Measurements from ENCODE around the gene THADA. TPM values are rescaled to one million over a fixed set of nuclear protein-coding genes. Genes with fewer than 3 reads are reported as not detected.
"Not testable (repeated sequence)": the region's sequence is repeated elsewhere in the genome, so short reads cannot be mapped to it uniquely, and the experiment has no call there.

Gene THADA
- total RNA-seq, 1 donor from 2014 or later, result 40.8 TPM

- ATAC-seq; DNase-seq (ENCODE audit: low spot score); intact Hi-C loops (cut with DNase I): not testable (repeated sequence)
Measured at GRCh38 chr2:43548381-43548780, 47.5 kb downstream of the THADA start.

GRCh38 chr2:43542285-43542933 is 53.4 kb downstream of the THADA start:
- DNase-seq (ENCODE audit: low spot score) (no peak), ATAC-seq (no peak)
- intact Hi-C loops (cut with DNase I), result no loop called here

- intact Hi-C loops (cut with DNase I), result no loop called here
- no peak for ATAC-seq
Measured at GRCh38 chr2:43541165-43541564, 54.7 kb downstream of the THADA start.

GRCh38 chr2:43540021-43540779 is 55.6 kb downstream of the THADA start:
- ATAC-seq, result peak; percentile 98
- peak; percentile 73 for DNase-seq (ENCODE audit: low spot score)

More at GRCh38 chr2:43541165-43541564, 54.7 kb downstream of the THADA start:
- no peak for DNase-seq (ENCODE audit: low spot score)

GRCh38 chr2:43539436-43539835 is 56.4 kb downstream of the THADA start:
- DNase-seq (ENCODE audit: low spot score) (no peak), ATAC-seq (no peak)
- intact Hi-C loops (cut with DNase I), result no loop called here

More at GRCh38 chr2:43540021-43540779, 55.6 kb downstream of the THADA start:
- intact Hi-C loops (cut with DNase I), result no loop called here

GRCh38 chr2:43538034-43538670 is 57.7 kb downstream of the THADA start:
- intact Hi-C loops (cut with DNase I), result no loop called here
- no peak for DNase-seq (ENCODE audit: low spot score)
- ATAC-seq, result no peak

- intact Hi-C loops (cut with DNase I), result no loop called here
- DNase-seq (ENCODE audit: low spot score), result no peak
- no peak for ATAC-seq
Measured at GRCh38 chr2:43537137-43537536, 58.7 kb downstream of the THADA start.

- intact Hi-C loops (cut with DNase I), result no loop called here
- no peak for ATAC-seq
- DNase-seq (ENCODE audit: low spot score), result no peak
Measured at GRCh38 chr2:43534569-43534968, 61.3 kb downstream of the THADA start.

- DNase-seq (ENCODE audit: low spot score); ATAC-seq; intact Hi-C loops (cut with DNase I): not testable (repeated sequence)
Measured at GRCh38 chr2:43532572-43532971, 63.3 kb downstream of the THADA start.

- DNase-seq (ENCODE audit: low spot score) (no peak), ATAC-seq (no peak)
- intact Hi-C loops (cut with DNase I), result no loop called here
Measured at GRCh38 chr2:43531251-43531650, 64.6 kb downstream of the THADA start.

GRCh38 chr2:43526994-43527393 is 68.8 kb downstream of the THADA start:
- intact Hi-C loops (cut with DNase I), result no loop called here
- ATAC-seq (peak; percentile 80), DNase-seq (ENCODE audit: low spot score) (no peak)

- DNase-seq (ENCODE audit: low spot score) (no peak), ATAC-seq (no peak)
- intact Hi-C loops (cut with DNase I), result no loop called here
Measured at GRCh38 chr2:43525506-43525905, 70.3 kb downstream of the THADA start.

GRCh38 chr2:43524177-43524965 is 71.5 kb downstream of the THADA start:
- no peak for DNase-seq (ENCODE audit: low spot score)

GRCh38 chr2:43522177-43522576 is 73.7 kb downstream of the THADA start:
- ATAC-seq (no peak), DNase-seq (ENCODE audit: low spot score) (no peak)
- intact Hi-C loops (cut with DNase I), result no loop called here

More at GRCh38 chr2:43524177-43524965, 71.5 kb downstream of the THADA start:
- no peak for ATAC-seq
- intact Hi-C loops (cut with DNase I), result no loop called here

GRCh38 chr2:43521568-43521967 is 74.3 kb downstream of the THADA start:
- intact Hi-C loops (cut with DNase I), result no loop called here
- no peak for ATAC-seq
- DNase-seq (ENCODE audit: low spot score), result no peak

GRCh38 chr2:43520919-43521318 is 74.9 kb downstream of the THADA start:
- intact Hi-C loops (cut with DNase I), result no loop called here
- DNase-seq (ENCODE audit: low spot score) (no peak), ATAC-seq (no peak)

GRCh38 chr2:43519643-43520221 is 76.1 kb downstream of the THADA start:
- ATAC-seq, result peak; percentile 90
- DNase-seq (ENCODE audit: low spot score), result no peak
- intact Hi-C loops (cut with DNase I), result no loop called here

- intact Hi-C loops (cut with DNase I), result no loop called here
- no peak for DNase-seq (ENCODE audit: low spot score)
- ATAC-seq, result no peak
Measured at GRCh38 chr2:43518718-43519117, 77.1 kb downstream of the THADA start.

- DNase-seq (ENCODE audit: low spot score) (no peak), ATAC-seq (peak; percentile 33)
- intact Hi-C loops (cut with DNase I), result no loop called here
Measured at GRCh38 chr2:43518181-43518580, 77.7 kb downstream of the THADA start.
